Aorta (tissue), 5 donors: ENCODE data around the gene PTPRN2. TPM values are rescaled to one million over a fixed set of nuclear protein-coding genes. Genes with fewer than 3 reads are reported as not detected.

Source experiments
- ATAC-seq: fragments of 200-7000 bp; cut with Tn5 transposase; one replicate; pipeline ENCODE4 v1.9.1; 2022; ENCODE audit warnings: moderate library complexity; ENCODE audit not compliant: low FRiP score
- DNase-seq, 2 donors: peaks; one replicate each; pipeline ENCODE4 v3.0.0-alpha.2; 2020
- H3K27ac ChIP-seq, 2 donors: one replicate each; pipeline ENCODE4 v1.5.1; 2013; ENCODE audit warnings: low read length in 2 of 2, mild to moderate bottlenecking in 2 of 2, moderate library complexity in 2 of 2, control low read depth in 1 of 2, inconsistent platforms in 1 of 2, low read depth in 1 of 2
- H3K27me3 ChIP-seq, 2 donors: one replicate each; pipeline ENCODE4 v1.6.1; 2013; ENCODE audit warnings: control low read depth in 1 of 2, low read length in 1 of 2, mild to moderate bottlenecking in 1 of 2, moderate library complexity in 1 of 2; ENCODE audit not compliant: insufficient read depth in 2 of 2, control insufficient read depth in 1 of 2
- H3K36me3 ChIP-seq, 2 donors: one replicate each; pipeline ENCODE4 v1.6.1; 2013; ENCODE audit warnings: control low read depth in 1 of 2, low read length in 1 of 2, mild to moderate bottlenecking in 1 of 2; ENCODE audit not compliant: insufficient read depth in 2 of 2, control insufficient read depth in 1 of 2
- H3K4me1 ChIP-seq, 2 donors: one replicate each; pipeline ENCODE4 v1.6.1; 2013; ENCODE audit warnings: low read length in 2 of 2, control low read depth in 1 of 2, mild to moderate bottlenecking in 1 of 2, moderate library complexity in 1 of 2; ENCODE audit not compliant: insufficient read depth in 2 of 2, control insufficient read depth in 1 of 2
- H3K4me3 ChIP-seq, 2 donors: one replicate each; pipeline ENCODE4 v1.5.1; 2013; ENCODE audit warnings: low read length in 2 of 2, control low read depth in 1 of 2, mild to moderate bottlenecking in 1 of 2
- H3K9me3 ChIP-seq: one replicate; pipeline ENCODE4 v1.6.1; 2013; ENCODE audit warnings: mild to moderate bottlenecking, low read length; ENCODE audit not compliant: control insufficient read depth
- WGBS, 2 donors: extraction: QIAGEN DNeasy Blood & Tissue Kit; methylation state at CpG; one replicate each; pipeline ENCODE4 v1.1.7; 2013; 5-methylcytosine and 5-hydroxymethylcytosine counted together
- intact Hi-C, 2 donors: fragments of 100-400 bp; cut with DNase I; formaldehyde crosslinking; loops; one replicate each; pipeline versions ENCODE4 v1.14.2 to v1.15.0; 2022
- polyA plus RNA-seq, 2 donors: library from polyadenylated mRNA; stranded (reverse); fragments of 200-250 nt; gene quantifications; one replicate each; pipeline ENCODE4 v1.2.3, GENCODE V29; 2013
- total RNA-seq, 2 donors: library from RNA; stranded (reverse); fragmentation: NEBNext Ultra II Directional; extraction: Animal tissue kit (Norgen Biotek cat#: 25700); gene quantifications; one replicate each; pipeline ENCODE4 v1.2.1, GENCODE V29; 2021
- donor health status: healthy with polysubstance abuse.
- donor health status: Bipolar disorder and iron deficiency.
- donor health status: DM: no; HTN: no; CAD: no.
- donor health status: DM: no; HTN: no; CAD: no.
- donor health status: DM: yes; HTN: yes; CAD: no.

PTPRN2 gene
- total and polyA plus RNA-seq, 4 donors = 0.67 to 3.3 (median 1.4) TPM

DNA sequence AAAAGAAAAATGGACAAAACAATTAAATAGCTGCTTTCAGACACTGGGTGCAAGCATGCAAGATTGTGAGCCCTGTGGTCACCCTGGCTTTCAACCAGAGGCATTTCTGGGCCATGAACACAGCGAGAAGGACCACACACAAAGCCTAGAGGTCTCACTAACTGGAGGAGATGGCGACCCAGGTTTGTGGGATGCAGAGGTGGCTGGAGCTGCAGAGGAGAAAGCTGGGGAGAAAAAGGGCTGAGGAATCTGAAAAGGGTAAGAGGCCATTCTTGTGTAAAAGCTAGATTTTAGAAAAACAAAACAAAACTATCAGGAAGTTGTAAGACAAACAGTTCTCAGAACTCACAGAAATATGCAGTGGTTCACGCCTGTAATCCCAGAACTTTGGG lies 30.1 kb upstream of the PTPRN2 start:
- Histone ChIP-seq H3K27me3 (no peaks in the 10 kb centered on the region), H3K9me3 (no peaks in the 10 kb centered on the region), H3K27ac (no peak overlapping the region), H3K36me3 (no peaks in the 10 kb centered on the region), H3K4me3 (no peak overlapping the region), H3K4me1 (no peaks in the 10 kb centered on the region)
- DNase-seq (no peak), ATAC-seq (no peak)
- WGBS, 2 donors = 89 to 91% methylated on average over 3 of the region's 3 CpGs
- intact Hi-C loops = no loop called here

DNA sequence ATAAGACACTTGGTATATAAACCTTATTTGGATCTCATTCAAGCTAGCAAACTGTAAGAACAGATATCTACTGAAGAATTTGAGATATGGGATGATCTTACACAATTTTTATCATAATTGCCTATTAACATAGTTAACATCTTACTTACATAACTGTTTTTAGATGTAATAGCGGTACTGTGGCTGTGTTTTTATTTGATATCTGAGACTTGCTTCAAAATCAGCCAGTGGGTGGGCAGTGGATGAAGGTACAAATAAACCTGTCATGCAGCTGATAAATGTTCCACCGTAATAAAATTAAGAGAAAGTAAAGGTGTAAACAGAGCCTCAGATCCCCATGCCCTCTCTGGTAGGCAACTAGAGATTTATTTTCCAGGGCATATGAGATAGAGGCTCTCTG lies 28.4 kb upstream of the PTPRN2 start:
- 77 to 81% methylated on average over 2 of the region's 2 CpGs for WGBS, 2 donors
- no peak overlapping the region for H3K27ac ChIP-seq
- H3K36me3 ChIP-seq = no peaks in the 10 kb centered on the region

DNA sequence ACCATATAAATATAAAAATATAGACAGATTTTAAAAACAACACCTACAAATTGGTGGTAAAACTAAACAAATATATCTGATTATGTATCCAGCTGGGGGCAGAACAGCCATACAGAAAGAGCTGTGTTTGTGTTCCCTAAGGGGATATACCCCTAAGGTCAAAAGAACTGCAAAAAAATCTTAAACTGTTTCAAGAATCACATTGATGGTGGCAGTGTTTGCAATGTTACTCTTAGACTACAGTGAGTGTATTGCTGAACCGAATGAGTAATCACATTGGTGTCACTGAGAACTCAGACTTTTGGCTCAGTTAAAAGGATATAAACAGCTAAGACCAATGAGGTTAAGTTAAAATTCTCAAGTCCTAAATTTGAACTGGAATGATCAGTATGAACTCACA lies 27.1 kb upstream of the PTPRN2 start:
- H3K27me3 ChIP-seq = no peaks in the 10 kb centered on the region
- 7 to 8% methylated on average over 1 of the region's 1 CpG for WGBS, 2 donors
- intact Hi-C loops = no loop called here
- no peak overlapping the region for H3K4me3 ChIP-seq
- no peaks in the 10 kb centered on the region for H3K9me3 ChIP-seq
- no peaks in the 10 kb centered on the region for H3K36me3 ChIP-seq
- no peak for DNase-seq
- no peak overlapping the region for H3K27ac ChIP-seq
- no peaks in the 10 kb centered on the region for H3K4me1 ChIP-seq
- no peak for ATAC-seq

More for the DNA sequence above, 28.4 kb upstream of the PTPRN2 start:
- ATAC-seq (no peak), DNase-seq (no peak)
- no peak overlapping the region for H3K4me3 ChIP-seq
- no peaks in the 10 kb centered on the region for H3K4me1 ChIP-seq
- intact Hi-C loops = no loop called here
- no peaks in the 10 kb centered on the region for H3K9me3 ChIP-seq
- no peaks in the 10 kb centered on the region for H3K27me3 ChIP-seq

DNA sequence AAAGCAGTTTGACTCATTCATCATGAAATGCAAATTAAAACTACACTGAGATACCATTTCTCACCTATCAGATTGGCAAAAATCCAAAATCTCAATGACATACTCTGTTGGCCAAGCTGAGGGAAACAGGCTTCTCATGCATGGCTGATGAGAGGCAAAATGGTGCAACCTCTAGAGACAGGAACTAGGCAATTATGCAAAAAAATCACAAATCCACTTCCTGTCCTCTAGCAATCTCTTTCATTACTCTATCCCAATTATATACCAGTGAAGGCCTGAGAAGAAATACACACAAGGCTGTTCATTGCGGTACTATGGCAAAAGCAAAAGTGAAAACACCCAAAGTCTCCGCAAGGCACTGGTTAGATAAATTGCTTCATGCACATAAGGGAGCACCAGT lies 25.9 kb upstream of the PTPRN2 start:
- DNase-seq (no peak), ATAC-seq (no peak)
- Histone ChIP-seq H3K4me3 (no peak overlapping the region), H3K9me3 (no peaks in the 10 kb centered on the region), H3K4me1 (no peaks in the 10 kb centered on the region), H3K36me3 (no peaks in the 10 kb centered on the region), H3K27ac (no peak overlapping the region), H3K27me3 (no peaks in the 10 kb centered on the region)
- intact Hi-C loops = no loop called here
- 96 to 98% methylated on average over 2 of the region's 2 CpGs for WGBS, 2 donors

DNA sequence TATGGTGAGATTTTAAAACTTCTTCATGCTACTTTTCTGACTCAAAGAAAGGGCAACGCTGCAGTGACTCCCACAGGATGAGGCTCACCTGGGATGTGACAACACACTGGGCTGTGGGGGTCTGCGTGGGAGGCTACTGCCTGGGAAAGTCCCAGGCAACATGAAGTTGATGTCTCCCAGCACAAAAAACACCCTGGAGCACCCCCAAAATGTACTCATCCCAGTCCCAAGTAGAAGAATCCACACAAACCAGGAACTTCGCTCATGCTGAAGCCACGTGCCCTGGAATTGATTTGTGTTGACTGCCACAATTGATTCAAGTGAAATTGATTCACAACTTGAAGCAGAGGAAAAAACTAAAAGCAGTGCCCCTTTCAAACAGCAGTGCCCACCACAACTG lies 24.9 kb upstream of the PTPRN2 start:
- intact Hi-C loops = no loop called here
- Histone ChIP-seq H3K4me3 (no peak overlapping the region), H3K4me1 (no peaks in the 10 kb centered on the region), H3K9me3 (no peaks in the 10 kb centered on the region), H3K27ac (no peak overlapping the region), H3K27me3 (no peaks in the 10 kb centered on the region), H3K36me3 (no peaks in the 10 kb centered on the region)
- no peak for DNase-seq
- 97% methylated on average over 4 of the region's 4 CpGs for WGBS, 2 donors
- ATAC-seq = no peak

DNA sequence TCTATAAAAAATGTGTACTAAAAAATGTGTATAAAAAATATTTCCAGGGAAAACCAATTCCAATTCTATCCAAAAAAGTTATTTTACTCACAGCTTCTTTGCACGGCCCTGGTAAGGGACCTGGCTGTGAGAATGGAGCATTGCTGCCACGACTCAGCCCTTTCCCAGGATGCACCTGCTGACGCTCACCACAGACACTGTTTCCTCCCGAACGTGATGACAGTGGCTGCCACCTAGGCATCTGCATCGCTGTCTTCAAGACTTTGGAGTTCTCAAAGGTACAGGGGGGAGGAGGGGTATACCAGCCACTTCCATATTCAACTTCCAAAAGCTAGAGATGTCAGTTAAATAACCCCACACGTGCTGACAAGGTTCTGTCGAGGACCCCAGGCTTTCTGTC lies 23.9 kb upstream of the PTPRN2 start:
- Histone ChIP-seq H3K36me3 (no peaks in the 10 kb centered on the region), H3K4me1 (no peaks in the 10 kb centered on the region), H3K27me3 (no peaks in the 10 kb centered on the region), H3K27ac (no peak overlapping the region), H3K9me3 (no peaks in the 10 kb centered on the region), H3K4me3 (no peak overlapping the region)
- DNase-seq (no peak), ATAC-seq (no peak)
- intact Hi-C loops = no loop called here
- 91% methylated on average over 8 of the region's 8 CpGs for WGBS, 2 donors

DNA sequence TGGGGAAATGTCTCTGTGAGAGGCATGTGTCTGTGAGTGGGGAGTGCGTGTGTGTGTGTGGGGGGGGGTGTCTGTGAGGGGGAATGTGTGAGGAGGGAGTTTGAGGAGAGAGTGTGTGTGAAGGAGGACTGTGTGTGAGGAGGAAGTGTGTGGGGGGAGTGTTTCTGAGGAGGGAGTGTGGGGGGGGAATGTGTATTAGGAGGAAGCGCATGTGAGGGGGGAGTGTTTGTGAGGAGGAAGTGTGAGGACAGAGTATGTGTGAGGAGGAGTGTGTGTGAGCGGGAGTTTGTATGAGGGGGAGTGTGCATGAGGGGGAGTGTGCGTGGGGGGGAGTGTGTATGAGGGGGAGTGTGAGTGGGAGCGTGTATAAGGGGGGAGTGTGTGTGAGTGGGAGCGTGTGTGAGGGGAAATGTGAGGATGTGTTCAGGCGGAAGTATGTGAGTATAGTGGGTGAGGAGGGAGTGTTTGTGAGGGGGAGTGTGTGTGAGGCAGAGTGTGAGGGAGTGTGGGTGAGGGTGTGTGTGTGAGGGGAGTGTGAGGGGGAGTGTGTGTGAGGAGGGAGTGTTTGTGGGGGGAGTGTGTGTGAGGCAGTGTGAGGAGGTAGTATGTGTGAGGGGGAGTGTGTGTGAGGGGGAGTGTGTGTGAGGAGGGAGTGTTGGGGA lies 21.8 kb upstream of the PTPRN2 start:
- DNase-seq = no peak
- H3K27me3 ChIP-seq = no peaks in the 10 kb centered on the region
- no peaks in the 10 kb centered on the region for H3K36me3 ChIP-seq
- no peak overlapping the region for H3K27ac ChIP-seq
- no peaks in the 10 kb centered on the region for H3K9me3 ChIP-seq
- no peak for ATAC-seq
- no peaks in the 10 kb centered on the region for H3K4me1 ChIP-seq
- intact Hi-C loops = no loop called here
- WGBS, 2 donors = 91 to 93% methylated on average over 7 of the region's 7 CpGs
- no peak overlapping the region for H3K4me3 ChIP-seq

DNA sequence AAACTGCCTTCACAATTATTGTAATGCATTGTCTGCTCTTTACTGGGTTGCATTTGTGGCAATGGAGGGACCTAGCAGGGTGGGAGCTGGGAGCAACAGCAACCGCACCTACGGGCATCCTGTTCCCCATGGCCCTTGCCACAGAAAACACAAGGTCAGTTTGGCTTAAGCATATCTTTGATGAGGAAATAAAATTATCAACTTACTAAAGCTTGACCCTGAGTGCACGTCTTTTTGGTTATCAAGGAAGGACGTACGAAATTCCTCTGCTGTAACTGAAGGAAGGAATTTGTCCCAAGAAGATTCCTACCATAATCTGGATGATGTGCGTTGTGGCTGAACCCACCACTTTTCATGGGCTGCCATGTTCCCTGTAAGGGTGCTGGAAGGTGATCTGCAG lies 19.9 kb upstream of the PTPRN2 start:
- H3K9me3 ChIP-seq = no peaks in the 10 kb centered on the region
- no peak overlapping the region for H3K4me3 ChIP-seq
- WGBS, 2 donors = 95% methylated on average over 6 of the region's 6 CpGs
- H3K36me3 ChIP-seq = no peaks in the 10 kb centered on the region
- intact Hi-C loops = no loop called here
- ATAC-seq = no peak
- no peaks in the 10 kb centered on the region for H3K4me1 ChIP-seq
- no peaks in the 10 kb centered on the region for H3K27me3 ChIP-seq
- DNase-seq = no peak
- H3K27ac ChIP-seq = no peak overlapping the region

DNA sequence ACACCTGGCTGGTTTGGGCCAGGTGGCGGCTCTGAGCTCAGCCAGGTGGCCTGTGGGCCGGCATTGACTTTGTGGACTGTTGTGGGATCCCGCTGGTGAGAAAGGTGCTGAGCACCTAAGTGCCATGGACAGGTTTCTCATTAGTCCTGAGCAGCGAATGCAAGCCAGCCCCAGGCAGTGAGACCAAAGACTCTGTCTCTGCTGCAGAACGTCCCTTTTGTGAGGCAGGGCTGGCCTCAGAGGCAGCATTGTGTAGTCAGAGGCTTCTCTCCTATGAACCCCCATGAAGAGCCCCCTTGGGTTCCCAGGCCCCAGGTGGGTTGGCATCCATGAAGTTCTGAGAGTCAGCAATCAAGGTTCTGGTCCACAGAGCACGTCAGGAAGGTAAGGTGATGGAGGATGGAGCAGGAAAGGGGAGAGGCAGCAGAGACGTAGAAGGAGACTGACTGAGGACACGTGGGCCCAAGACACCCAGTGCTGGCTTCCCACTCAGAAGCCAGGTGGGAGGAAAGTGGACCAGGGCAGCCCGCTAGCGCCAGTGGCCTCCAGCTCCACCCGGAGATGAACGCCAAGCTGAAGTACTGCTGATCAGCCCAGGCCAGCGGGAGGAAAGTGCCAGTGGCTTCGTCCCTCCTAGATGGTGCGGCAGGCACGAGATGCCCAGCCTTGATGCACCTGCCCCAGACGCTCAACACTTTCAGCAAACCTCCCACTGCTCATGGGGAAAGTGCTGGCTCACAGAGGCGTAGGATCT lies 19.2 kb upstream of the PTPRN2 start:
- H3K9me3 ChIP-seq = no peaks in the 10 kb centered on the region
- DNase-seq (no peak), ATAC-seq (no peak)
- intact Hi-C loops = no loop called here
- no peak overlapping the region for H3K4me3 ChIP-seq
- H3K36me3 ChIP-seq = no peaks in the 10 kb centered on the region
- H3K4me1 ChIP-seq = no peaks in the 10 kb centered on the region
- WGBS, 2 donors = 96% methylated on average over 18 of the region's 18 CpGs
- no peak overlapping the region for H3K27ac ChIP-seq
- no peaks in the 10 kb centered on the region for H3K27me3 ChIP-seq
